Effector CD4-positive, alpha-beta T cell (primary cell): ENCODE measurements around the gene SULT4A1.

ENCODE experiments used
- DNase-seq: peaks from one replicate; pipeline ENCODE4 v3.0.0-alpha.2; 2020

SULT4A1 gene

DNA sequence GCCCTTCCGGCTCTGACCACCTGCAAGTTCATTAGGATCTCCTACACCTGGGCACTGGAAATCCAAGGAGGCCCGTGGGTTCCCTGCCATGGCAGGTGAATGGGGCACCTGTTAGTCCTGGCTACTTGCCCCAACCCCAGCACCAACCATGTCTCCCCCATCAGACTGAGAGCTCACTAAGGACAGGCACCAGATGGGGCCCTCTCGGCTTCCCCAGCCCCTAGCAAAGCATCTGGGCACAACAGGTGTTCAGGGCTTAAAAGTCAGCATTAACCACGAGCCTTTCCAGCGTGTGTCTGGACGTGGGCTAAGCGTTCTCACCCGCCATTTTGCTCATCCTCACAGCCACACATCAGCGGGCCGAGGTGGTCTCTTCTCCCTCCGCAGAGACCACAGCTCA is 2.2 kb downstream of the SULT4A1 start:
- DNase-seq = no peak

DNA sequence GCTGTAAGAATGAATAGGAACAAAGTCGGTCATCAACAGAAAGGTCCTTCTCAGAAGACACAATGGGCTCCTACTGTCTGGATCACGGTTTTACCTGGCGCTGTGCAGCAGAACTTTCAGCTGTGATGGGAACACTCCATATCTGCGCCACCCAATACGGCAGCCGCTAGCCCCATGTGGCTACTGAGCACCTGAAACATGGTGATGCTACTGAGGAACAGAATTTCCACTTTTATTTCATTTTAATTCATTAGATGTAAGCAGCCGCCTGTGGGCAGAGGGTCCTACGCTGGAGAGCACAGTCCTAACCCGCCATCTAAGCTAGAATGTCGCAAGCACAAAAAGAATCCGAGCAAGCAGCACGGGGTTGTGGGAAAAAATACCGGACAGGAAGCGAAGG is 2.7 kb downstream of the SULT4A1 start:
- no peak for DNase-seq

DNA sequence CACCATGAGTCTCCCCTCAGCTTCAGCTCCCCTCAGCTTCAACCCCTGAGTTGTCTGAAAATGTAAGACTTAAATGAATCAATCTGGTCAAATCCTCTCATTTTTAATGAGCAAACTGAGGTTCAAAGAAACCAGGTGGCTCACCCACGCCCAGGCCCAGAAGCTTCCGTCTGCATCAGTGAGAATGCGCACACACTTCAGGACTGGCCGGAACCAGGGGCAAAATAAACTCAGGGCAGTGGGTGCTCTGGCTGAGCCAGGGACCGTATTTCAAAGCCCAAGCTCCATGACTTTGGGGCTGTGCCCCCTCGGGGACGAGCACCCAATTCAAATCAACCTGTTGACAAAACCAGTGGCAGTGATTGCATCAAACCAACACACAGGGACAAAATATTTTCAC is 3.1 kb downstream of the SULT4A1 start:
- DNase-seq = no peak

- no peak for DNase-seq
Observed at GRCh38 chr22:43858156-43858895, 4.0 kb downstream of the SULT4A1 start.

- DNase-seq = no peak
Observed at GRCh38 chr22:43857367-43857766, 4.9 kb downstream of the SULT4A1 start.

- no peak for DNase-seq
Observed at GRCh38 chr22:43855431-43855830, 6.9 kb downstream of the SULT4A1 start.

- DNase-seq = no peak
Observed at GRCh38 chr22:43854786-43855271, 7.5 kb downstream of the SULT4A1 start.

DNA sequence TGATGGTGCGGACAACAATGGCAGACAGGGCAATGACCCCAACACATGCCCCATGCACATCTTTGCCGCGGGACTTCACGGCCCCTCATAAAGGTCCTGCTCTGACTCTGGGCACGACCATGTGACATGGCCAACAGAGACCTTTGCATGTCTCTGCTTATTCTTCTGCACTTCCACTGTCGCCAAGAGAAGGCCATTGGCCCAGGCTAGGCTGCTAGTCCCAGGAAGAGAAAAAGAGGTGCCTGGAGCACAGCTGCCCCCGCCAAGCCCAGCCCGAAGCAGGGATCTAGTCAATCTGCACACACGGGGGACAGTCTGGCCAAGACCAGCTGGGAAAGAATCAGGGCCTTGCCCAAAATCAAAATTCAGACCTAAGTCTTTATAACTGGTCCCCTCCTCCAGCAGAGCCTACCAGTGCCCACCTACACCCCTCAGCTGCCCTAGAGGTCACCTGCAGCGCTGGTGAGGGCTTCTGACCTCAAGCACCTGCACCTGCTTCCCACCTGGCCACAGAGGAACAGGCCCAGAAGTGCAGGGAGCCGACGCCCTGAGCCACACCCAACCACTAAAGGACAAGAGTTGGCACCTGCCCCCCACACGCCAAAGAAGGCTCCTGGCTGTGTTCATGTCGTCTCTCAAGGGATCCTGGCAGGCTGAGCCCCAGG is 8.1 kb downstream of the SULT4A1 start:
- DNase-seq = no peak

GRCh38 chr22:43853328-43853931 is 8.9 kb downstream of the SULT4A1 start:
- DNase-seq = no peak

DNA sequence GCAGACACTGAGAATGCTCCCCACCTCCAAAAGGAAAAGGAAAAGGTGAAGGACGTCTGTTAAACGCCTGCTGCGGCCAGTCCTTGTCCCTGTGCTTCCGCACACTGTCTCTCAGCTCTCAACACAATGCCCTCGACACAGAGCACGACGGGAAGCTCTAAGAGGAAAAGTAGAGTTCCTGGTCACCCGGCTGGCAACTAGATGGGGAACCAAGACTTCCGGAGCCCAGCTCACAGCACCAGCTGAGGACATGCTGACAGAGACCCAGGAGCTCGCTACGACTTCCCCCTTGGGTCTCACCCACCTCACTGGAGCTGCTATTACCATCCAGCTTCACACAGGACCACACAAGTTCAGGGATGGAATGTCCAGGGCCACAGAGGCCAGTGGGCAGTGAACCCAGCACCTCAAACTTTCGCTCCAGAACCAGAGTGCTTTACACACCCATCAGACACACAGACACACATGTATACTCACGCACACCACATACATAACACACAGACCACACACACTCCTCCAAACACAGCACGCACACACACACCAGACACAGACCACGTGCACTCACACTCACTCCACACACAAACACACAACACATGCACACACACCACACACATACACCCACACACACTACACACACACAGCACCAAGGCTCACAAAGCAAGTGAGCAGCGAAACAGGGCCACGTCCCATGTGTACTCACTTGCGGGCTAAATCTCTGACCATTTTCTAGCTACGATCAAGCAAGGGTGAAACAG is 9.6 kb downstream of the SULT4A1 start:
- no peak for DNase-seq

DNA sequence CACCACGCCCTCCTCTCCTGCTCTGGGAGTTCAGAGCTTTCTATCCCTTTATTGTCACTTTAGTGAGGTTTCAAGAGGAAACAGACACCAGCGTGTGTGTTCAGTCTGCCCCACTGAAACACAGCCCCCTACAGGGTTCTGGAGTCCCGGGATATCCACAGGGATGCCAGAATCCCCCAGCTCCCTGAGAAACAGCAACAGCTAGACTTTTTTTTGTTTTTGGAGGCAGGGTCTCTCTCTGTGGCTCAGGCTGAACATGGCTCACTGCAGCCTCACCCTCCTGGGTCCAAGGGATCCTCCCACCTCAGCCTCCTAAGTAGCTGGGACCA is 10.4 kb downstream of the SULT4A1 start:
- no peak for DNase-seq

DNA sequence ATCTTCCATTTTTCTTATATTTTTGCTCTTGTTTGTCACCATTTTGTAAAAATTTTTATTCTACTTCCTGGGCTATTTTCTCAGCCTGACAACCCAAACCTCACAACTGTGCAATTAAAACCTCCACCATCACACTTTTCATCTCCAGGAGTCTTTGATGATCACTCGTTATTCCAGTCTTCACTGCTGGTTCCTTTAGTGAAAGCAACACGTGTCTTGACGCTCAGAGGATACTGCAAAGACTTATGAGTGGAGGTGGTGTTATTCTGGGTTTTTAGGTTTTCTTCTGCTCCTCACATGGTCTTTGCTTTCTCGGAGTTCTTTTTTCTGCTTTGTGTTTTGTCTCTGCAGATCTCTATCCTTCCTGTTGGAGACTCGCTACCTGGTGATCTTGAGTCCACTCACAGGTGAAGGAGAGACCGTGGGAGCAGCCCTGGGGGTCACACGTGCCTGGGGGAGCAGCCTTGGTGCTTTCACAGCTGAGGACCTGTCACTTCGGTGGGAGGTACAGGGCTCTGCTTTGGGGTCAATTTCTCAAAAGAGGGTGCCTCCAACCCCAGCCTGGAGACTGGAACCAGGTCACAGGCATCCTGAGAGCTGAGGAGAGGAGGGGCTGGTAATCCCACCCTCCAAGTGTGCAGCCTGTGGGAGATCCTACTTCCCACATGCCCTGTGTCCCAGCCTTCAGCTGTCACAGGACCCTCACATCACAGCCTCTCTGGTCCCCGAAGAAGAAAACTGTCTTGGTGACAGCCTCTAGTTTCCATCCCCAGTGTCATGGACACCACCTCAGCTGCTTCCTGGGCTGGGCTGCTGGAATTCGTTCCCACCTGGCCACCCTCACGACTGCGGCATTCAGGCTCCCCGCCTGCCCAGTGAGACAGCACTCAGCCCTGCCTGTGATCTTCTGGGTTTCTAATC is 11.0 kb downstream of the SULT4A1 start:
- DNase-seq = no peak

- DNase-seq = no peak
Observed at GRCh38 chr22:43850529-43850928, 11.8 kb downstream of the SULT4A1 start.

GRCh38 chr22:43849731-43850130 is 12.6 kb downstream of the SULT4A1 start:
- no peak for DNase-seq

- DNase-seq = no peak
Observed at GRCh38 chr22:43848366-43849171, 13.7 kb downstream of the SULT4A1 start.

DNA sequence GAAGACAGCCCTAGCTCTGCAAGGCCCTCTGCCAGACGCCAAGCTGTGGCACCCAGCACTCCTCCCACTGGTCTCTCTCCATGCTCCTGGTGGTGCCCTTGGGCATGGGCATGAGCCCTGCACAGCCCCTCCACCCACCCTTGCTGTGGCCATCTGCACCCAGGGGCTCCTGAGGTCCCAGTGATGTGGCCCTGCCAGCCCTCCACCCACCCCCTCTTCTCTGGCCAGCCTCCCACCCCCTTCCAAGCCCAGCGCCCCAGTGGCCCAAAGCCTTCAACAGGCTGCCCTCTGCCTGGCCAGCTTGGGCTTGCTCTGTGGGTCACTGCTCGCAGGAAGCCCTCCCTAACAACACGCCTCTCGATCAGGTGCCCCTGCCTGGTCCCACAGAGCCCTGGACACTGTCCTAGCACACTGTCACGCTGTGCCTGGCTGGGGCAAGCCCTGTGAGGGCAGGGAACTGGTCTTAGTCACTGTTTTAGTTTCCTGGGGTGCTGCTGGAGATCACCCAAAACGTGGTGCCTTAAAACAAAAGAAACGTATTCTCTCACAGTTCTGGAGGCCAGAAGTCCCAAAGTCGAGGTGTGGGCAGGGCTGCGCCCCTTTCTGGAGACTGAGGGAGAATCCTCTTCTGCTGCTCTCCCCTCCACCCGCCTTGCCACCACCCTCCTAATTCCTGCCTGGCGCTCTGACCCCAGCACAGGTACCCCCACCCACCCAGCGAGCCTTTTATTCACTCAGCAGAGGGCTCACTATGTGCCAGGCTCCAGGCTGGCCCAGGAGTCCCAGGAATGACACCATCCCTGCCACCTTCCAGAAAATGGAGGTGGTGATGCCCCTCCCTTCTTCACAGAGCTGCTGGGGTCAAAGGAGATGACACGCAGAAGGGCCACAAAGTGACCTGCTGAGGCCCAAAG is 14.7 kb downstream of the SULT4A1 start:
- no peak for DNase-seq

GRCh38 chr22:43846966-43847365 is 15.3 kb downstream of the SULT4A1 start:
- DNase-seq = no peak

DNA sequence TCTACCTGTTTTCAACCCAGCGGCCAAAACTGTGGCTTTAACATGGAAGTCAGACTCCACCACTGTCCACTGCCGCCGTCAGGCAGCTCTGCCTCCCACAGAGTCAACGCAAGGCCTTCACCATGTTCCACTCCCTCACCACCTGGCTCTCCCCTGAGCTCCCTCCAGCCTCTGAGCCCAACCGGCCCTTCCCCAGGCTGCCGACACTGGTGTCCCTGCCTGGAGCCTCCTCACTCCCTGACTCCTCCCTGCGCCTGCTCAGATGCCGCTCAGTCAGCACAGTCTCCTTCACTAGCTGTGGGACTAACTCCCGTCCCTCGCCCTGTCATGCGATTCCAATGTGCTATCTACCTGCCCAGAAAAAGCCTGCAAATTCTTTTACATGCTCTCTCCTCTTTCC is 16.3 kb downstream of the SULT4A1 start:
- DNase-seq = no peak

- DNase-seq = no peak
Observed at GRCh38 chr22:43844560-43845545, 17.5 kb downstream of the SULT4A1 start.
